WTC11 (cell line): ENCODE measurements around the gene DENND5A. TPM values are rescaled to one million over a fixed set of nuclear protein-coding genes. Genes with fewer than 3 reads are reported as not detected.
"Not testable (repeated sequence)": the region's sequence is repeated elsewhere in the genome, so short reads cannot be mapped to it uniquely, and the experiment has no call there.

Experiments
- ATAC-seq: fragments of 200-7000 bp; cut with Tn5 transposase; 2 replicates; pipeline ENCODE4 v1.10.0; 2021; ENCODE audit warnings: mild to moderate bottlenecking, moderate library complexity
- CTCF ChIA-PET: fragments of 300-600 bp; sonication (Branson Sonifier 250); formaldehyde crosslinking; loops from one replicate; lab custom pipeline; 2021; ENCODE audit warnings: antibody characterized with exemption; lab: Charles Lee
- POLR2A ChIA-PET: fragments of 350-600 bp; sonication (Branson Sonifier 250); formaldehyde crosslinking; loops from one replicate; lab custom pipeline; 2021; ENCODE audit warnings: antibody characterized with exemption; lab: Charles Lee
- DNase-seq: peaks from one replicate; pipeline ENCODE4 v3.0.0; 2021; ENCODE audit warnings: low spot score
- H3K27ac Mint-ChIP-seq: 2 replicates; pipeline ENCODE4 v1.8.0; 2021; ENCODE audit warnings: mixed read lengths
- H3K27me3 Mint-ChIP-seq: 2 replicates; pipeline ENCODE4 v1.8.0; 2021; ENCODE audit warnings: low read depth, mild to moderate bottlenecking, moderate library complexity, mixed read lengths
- H3K36me3 Mint-ChIP-seq: 2 replicates; pipeline ENCODE4 v1.8.0; 2021; ENCODE audit warnings: mixed read lengths
- H3K4me1 Mint-ChIP-seq: 2 replicates; pipeline ENCODE4 v1.8.0; 2022; ENCODE audit warnings: mixed read lengths
- H3K4me3 Mint-ChIP-seq: 2 replicates; pipeline ENCODE4 v1.8.0; 2021; ENCODE audit warnings: mild to moderate bottlenecking, moderate library complexity, mixed read lengths
- H3K9me3 Mint-ChIP-seq: 2 replicates; pipeline ENCODE4 v1.8.0; 2021; ENCODE audit warnings: mixed read lengths
- ATF1 ChIP-seq: sonication (generic); formaldehyde crosslinking; IDR thresholded peaks from 2 replicates; pipeline ENCODE4 v1.8.1; 2023; ENCODE audit warnings: mild to moderate bottlenecking, moderate library complexity, missing genetic modification reagents
- CBFB ChIP-seq: sonication (generic); formaldehyde crosslinking; IDR thresholded peaks from 2 replicates; pipeline ENCODE4 v1.8.1; 2022; ENCODE audit warnings: mild to moderate bottlenecking, low read depth, missing genetic modification reagents
- ESRRA ChIP-seq: sonication (generic); formaldehyde crosslinking; IDR thresholded peaks from 2 replicates; pipeline ENCODE4 v1.8.1; 2022; ENCODE audit warnings: mild to moderate bottlenecking, missing genetic modification reagents, borderline replicate concordance
- GTF2I ChIP-seq: fragments of 250-450 bp; sonication (Bioruptor Pico); conservative IDR thresholded peaks from 2 replicates; pipeline ENCODE4 v1.4.0; 2021; ENCODE audit warnings: mild to moderate bottlenecking
- NFE2L1 ChIP-seq: sonication (generic); formaldehyde crosslinking; IDR thresholded peaks from 2 replicates; pipeline ENCODE4 v1.8.1; 2023; ENCODE audit warnings: missing genetic modification reagents
- NFYB ChIP-seq: sonication (generic); formaldehyde crosslinking; conservative IDR thresholded peaks from 2 replicates; pipeline ENCODE4 v1.8.0; 2022; ENCODE audit warnings: low read depth, missing genetic modification reagents
- NR2C2 ChIP-seq: sonication (generic); formaldehyde crosslinking; IDR thresholded peaks from 2 replicates; pipeline ENCODE4 v1.8.0; 2022; ENCODE audit warnings: mild to moderate bottlenecking, missing genetic modification reagents
- NR3C1 ChIP-seq: sonication (generic); formaldehyde crosslinking; conservative IDR thresholded peaks from 2 replicates; pipeline ENCODE4 v1.8.1; 2023; ENCODE audit warnings: low read depth, mild to moderate bottlenecking, missing genetic modification reagents
- TEAD4 ChIP-seq: sonication (generic); formaldehyde crosslinking; IDR thresholded peaks from 2 replicates; pipeline ENCODE4 v1.8.0; 2022; ENCODE audit warnings: mild to moderate bottlenecking, missing genetic modification reagents
- ZNF138 ChIP-seq: sonication (generic); formaldehyde crosslinking; conservative IDR thresholded peaks from 2 replicates; pipeline ENCODE4 v1.8.1; 2022; ENCODE audit warnings: mild to moderate bottlenecking, moderate library complexity, missing genetic modification reagents
- ZNF416 ChIP-seq: fragments of 250-450 bp; sonication (Bioruptor Pico); IDR thresholded peaks from 2 replicates; pipeline ENCODE4 v1.9.0; 2021; ENCODE audit warnings: mild to moderate bottlenecking, inconsistent platforms
- total RNA-seq: library from RNA; stranded (reverse); gene quantifications from 3 replicates; pipeline ENCODE4 v1.2.3, GENCODE V29; 2021
- TF ChIP-seq, protein P1 (sequence below): sonication (generic); formaldehyde crosslinking; IDR thresholded peaks from 2 replicates; pipeline ENCODE4 v1.8.1; 2023; ENCODE audit warnings: mild to moderate bottlenecking, missing genetic modification reagents
- TF ChIP-seq, protein P2 (sequence below): sonication (generic); formaldehyde crosslinking; IDR thresholded peaks from 2 replicates; pipeline ENCODE4 v1.8.0; 2022; ENCODE audit warnings: mild to moderate bottlenecking, missing genetic modification reagents
- TF ChIP-seq, protein P3 (sequence below): sonication (generic); formaldehyde crosslinking; IDR thresholded peaks from 2 replicates; pipeline ENCODE4 v1.8.1; 2022; ENCODE audit warnings: mild to moderate bottlenecking, moderate library complexity, missing genetic modification reagents
- TF ChIP-seq, protein P4 (sequence below): fragments of 250-450 bp; sonication (Bioruptor Pico); conservative IDR thresholded peaks from 2 replicates; pipeline ENCODE4 v1.9.0; 2021; ENCODE audit warnings: mild to moderate bottlenecking
- TF ChIP-seq, protein P5 (sequence below): sonication (generic); formaldehyde crosslinking; IDR thresholded peaks from 2 replicates; pipeline ENCODE4 v1.8.0; 2022; ENCODE audit warnings: mild to moderate bottlenecking, missing genetic modification reagents
- TF ChIP-seq, protein P6 (sequence below): fragments of 250-450 bp; sonication (Bioruptor Pico); IDR thresholded peaks from 2 replicates; pipeline ENCODE4 v1.9.0; 2021; ENCODE audit warnings: mild to moderate bottlenecking
- TF ChIP-seq, protein P7 (sequence below): sonication (generic); formaldehyde crosslinking; IDR thresholded peaks from 2 replicates; pipeline ENCODE4 v1.8.0; 2023; ENCODE audit warnings: mild to moderate bottlenecking, missing genetic modification reagents

DENND5A gene
- total RNA-seq, 1 experiment from 2014 or later = 69.3 TPM

DNA sequence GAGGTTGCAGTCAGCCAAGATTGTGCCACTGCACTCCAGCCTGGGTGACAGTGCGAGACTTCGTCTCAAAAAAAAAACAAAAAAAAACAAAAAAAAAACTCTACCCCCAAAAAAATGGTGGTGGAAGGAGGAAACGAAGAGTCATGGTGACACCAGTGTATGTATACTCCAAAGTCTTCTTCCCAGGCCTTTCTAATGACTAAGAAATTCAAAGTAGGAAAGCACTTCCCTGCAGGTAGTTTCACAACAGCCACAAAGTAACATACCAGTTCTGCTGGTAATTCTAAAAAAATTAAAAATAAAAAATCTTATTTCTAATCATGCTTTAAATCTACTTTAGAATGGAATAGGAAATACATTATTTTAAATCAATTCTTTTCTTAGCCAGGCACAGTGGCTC, 72.6 kb downstream of the DENND5A start:
- ATAC-seq = no peak
- ChIA-PET CTCF (interaction anchor here (0.7 kb wide), 1 partner anchor 153 kb away, joined by 3 read pairs; no protein-coding TSS in a partner anchor), POLR2A (no interaction called here)
- Mint-ChIP-seq H3K27me3 (no peaks in the 10 kb centered on the region; the same call in 1 of the 2 replicates), H3K9me3 (peaks cover 36% of the 10 kb centered on the region), H3K27ac (no peak overlapping the region), H3K36me3 (peaks cover 66% of the 10 kb centered on the region), H3K4me1 (no peaks in the 10 kb centered on the region), H3K4me3 (no peak overlapping the region)
- TF ChIP-seq, protein P1, sequence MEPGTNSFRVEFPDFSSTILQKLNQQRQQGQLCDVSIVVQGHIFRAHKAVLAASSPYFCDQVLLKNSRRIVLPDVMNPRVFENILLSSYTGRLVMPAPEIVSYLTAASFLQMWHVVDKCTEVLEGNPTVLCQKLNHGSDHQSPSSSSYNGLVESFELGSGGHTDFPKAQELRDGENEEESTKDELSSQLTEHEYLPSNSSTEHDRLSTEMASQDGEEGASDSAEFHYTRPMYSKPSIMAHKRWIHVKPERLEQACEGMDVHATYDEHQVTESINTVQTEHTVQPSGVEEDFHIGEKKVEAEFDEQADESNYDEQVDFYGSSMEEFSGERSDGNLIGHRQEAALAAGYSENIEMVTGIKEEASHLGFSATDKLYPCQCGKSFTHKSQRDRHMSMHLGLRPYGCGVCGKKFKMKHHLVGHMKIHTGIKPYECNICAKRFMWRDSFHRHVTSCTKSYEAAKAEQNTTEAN (CRISPR knock-in tag) = no peak
- TF ChIP-seq, protein P2, sequence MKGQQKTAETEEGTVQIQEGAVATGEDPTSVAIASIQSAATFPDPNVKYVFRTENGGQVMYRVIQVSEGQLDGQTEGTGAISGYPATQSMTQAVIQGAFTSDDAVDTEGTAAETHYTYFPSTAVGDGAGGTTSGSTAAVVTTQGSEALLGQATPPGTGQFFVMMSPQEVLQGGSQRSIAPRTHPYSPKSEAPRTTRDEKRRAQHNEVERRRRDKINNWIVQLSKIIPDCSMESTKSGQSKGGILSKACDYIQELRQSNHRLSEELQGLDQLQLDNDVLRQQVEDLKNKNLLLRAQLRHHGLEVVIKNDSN (CRISPR knock-in tag) = no peak
- TF ChIP-seq, protein P3, sequence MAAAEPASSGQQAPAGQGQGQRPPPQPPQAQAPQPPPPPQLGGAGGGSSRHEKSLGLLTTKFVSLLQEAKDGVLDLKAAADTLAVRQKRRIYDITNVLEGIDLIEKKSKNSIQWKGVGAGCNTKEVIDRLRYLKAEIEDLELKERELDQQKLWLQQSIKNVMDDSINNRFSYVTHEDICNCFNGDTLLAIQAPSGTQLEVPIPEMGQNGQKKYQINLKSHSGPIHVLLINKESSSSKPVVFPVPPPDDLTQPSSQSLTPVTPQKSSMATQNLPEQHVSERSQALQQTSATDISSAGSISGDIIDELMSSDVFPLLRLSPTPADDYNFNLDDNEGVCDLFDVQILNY (CRISPR knock-in tag) = no peak
- TF ChIP-seq, protein P4, sequence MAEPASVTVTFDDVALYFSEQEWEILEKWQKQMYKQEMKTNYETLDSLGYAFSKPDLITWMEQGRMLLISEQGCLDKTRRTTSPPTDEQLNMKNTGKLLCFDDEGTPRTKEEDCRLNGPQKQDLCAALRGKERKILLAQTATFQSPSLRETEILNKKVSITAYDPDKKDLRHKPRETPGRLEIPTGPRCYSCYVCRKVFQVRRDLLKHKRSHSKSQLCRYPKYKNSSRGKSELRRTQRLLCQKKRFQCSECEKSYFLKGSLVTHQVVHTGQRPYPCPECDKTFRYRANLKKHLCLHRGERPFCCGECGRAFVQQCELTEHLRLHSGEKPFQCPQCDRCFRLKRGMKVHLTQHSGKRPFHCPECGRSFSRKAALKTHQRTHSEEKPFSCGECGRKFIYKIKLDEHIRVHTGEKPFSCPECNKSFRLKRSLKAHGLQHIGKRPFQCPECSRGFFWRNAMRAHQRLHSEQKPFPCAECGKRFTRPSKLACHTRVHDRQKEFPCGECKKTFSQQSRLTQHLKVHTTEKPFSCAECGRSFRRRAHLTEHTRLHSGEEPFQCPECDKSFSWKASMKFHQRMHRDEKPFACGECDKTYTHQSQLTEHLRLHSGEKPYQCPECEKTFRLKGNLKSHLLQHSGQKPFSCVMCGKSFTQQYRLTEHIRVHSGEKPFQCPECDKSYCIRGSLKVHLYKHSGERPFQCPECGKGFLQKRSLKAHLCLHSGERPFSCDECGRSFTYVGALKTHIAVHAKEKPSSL (CRISPR knock-in tag) = no peak
- TF ChIP-seq, protein P5, sequence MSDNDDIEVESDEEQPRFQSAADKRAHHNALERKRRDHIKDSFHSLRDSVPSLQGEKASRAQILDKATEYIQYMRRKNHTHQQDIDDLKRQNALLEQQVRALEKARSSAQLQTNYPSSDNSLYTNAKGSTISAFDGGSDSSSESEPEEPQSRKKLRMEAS = no peak
- TF ChIP-seq NR2C2 (CRISPR knock-in tag) (no peak), ATF1 (CRISPR knock-in tag) (no peak)
- DNase-seq = no peak

DNA sequence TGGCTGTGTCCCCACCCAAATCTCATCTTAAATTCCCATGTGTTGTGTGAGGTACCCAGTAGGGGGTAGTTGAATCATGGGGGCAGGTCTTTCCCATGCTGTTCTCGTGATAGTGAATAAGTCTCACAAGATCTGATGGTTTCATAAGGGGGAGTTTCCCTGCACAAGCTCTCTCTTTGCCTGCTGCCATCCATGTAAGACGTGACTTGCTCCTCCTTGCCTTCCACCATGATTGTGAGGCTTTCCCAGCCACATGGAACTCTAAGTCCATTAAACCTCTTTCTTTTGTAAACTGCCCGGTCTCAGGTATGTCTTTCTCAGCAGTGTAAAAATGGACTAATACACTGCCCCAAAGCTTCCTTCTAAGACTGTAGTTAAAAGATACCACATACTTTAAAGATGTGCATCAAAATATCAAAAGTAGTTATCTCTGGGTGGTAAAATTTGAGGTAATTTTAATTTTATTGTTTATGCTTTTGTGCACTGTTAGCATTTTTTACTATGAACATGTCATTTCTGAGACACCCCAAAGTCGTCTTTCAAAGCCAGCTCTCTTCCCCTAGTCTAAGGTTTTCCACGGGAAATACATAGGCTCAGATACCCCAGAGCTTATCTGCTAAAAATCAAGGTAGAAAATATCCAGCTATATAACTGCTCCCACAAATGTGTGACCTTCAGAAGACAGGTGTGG, 74.7 kb downstream of the DENND5A start:
- H3K27ac Mint-ChIP-seq, POLR2A ChIA-PET, ATAC-seq, H3K4me3 Mint-ChIP-seq, DNase-seq, CTCF ChIA-PET, H3K4me1 Mint-ChIP-seq, H3K27me3 Mint-ChIP-seq: not testable (repeated sequence)
- Mint-ChIP-seq H3K36me3 (peaks cover 65% of the 10 kb centered on the region), H3K9me3 (peaks cover 36% of the 10 kb centered on the region)

DNA sequence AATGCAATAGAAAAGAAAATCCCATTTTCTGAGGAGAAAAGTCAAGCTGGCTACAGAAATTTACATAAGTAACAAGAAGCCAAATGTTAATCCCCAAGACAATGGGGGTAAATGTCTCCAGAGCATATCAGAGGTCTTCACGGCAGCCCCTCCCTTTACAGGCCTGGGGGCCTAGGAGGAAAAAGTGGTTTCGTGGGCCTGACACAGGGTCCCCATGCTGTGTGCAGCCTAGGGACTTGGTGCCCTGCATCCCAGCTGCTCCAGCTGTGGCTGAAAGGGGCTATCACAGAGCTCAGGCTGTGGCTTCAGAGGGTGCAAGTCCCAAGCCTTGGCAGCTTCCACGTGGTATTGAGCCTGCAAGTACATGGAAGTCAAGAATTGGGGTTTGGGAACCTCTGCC, 76.3 kb downstream of the DENND5A start:
- H3K4me1 Mint-ChIP-seq, H3K4me3 Mint-ChIP-seq, H3K27me3 Mint-ChIP-seq, DNase-seq, POLR2A ChIA-PET, ATAC-seq, H3K27ac Mint-ChIP-seq, CTCF ChIA-PET: not testable (repeated sequence)
- H3K9me3 Mint-ChIP-seq = peaks cover 36% of the 10 kb centered on the region
- H3K36me3 Mint-ChIP-seq = peaks cover 61% of the 10 kb centered on the region

DNA sequence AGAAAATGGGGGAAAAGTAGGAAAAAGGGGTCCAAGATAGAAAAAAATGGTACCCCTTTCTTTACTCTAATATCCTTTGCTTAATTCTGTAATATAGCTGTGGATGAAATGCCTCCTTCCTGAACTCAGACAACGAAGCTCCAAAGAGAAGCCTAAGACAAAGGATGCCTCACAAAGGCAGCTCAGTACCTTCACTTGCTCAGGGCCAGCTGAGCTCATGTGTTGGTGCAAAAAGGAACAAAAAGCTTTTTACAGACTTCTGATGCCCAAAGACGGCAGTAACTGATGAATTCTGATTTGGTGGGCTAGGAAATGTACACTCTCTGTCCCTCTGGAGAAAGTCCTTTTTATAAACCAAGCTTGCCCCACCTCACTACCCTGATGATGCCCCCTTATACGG, 77.5 kb downstream of the DENND5A start:
- no peaks in the 10 kb centered on the region; the same call in 1 of the 2 replicates for H3K27me3 Mint-ChIP-seq
- ATAC-seq = no peak
- DNase-seq = no peak
- TF ChIP-seq ESRRA (CRISPR knock-in tag) = no peak
- TF ChIP-seq, protein P1 (CRISPR knock-in tag) = no peak
- TF ChIP-seq, protein P6, sequence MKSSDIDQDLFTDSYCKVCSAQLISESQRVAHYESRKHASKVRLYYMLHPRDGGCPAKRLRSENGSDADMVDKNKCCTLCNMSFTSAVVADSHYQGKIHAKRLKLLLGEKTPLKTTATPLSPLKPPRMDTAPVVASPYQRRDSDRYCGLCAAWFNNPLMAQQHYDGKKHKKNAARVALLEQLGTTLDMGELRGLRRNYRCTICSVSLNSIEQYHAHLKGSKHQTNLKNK (CRISPR knock-in tag) = no peak
- TF ChIP-seq GTF2I = no peak
- TF ChIP-seq CBFB (CRISPR knock-in tag) = no peak
- no peak for TF ChIP-seq TEAD4 (CRISPR knock-in tag)
- no peak for TF ChIP-seq ZNF416 (CRISPR knock-in tag)
- TF ChIP-seq ATF1 (CRISPR knock-in tag) = no peak
- no peak for TF ChIP-seq NFE2L1 (CRISPR knock-in tag)
- no peak for TF ChIP-seq NR3C1 (CRISPR knock-in tag)
- TF ChIP-seq, protein P7, sequence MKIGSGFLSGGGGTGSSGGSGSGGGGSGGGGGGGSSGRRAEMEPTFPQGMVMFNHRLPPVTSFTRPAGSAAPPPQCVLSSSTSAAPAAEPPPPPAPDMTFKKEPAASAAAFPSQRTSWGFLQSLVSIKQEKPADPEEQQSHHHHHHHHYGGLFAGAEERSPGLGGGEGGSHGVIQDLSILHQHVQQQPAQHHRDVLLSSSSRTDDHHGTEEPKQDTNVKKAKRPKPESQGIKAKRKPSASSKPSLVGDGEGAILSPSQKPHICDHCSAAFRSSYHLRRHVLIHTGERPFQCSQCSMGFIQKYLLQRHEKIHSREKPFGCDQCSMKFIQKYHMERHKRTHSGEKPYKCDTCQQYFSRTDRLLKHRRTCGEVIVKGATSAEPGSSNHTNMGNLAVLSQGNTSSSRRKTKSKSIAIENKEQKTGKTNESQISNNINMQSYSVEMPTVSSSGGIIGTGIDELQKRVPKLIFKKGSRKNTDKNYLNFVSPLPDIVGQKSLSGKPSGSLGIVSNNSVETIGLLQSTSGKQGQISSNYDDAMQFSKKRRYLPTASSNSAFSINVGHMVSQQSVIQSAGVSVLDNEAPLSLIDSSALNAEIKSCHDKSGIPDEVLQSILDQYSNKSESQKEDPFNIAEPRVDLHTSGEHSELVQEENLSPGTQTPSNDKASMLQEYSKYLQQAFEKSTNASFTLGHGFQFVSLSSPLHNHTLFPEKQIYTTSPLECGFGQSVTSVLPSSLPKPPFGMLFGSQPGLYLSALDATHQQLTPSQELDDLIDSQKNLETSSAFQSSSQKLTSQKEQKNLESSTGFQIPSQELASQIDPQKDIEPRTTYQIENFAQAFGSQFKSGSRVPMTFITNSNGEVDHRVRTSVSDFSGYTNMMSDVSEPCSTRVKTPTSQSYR = no peak
- TF ChIP-seq ZNF138 (CRISPR knock-in tag) = no peak
- TF ChIP-seq NFYB (CRISPR knock-in tag) = no peak

More for the DNA sequence above, 77.5 kb downstream of the DENND5A start:
- ChIA-PET CTCF (no interaction called here), POLR2A (no interaction called here)
- Mint-ChIP-seq H3K27ac (no peak overlapping the region), H3K4me3 (no peak overlapping the region), H3K4me1 (no peaks in the 10 kb centered on the region), H3K36me3 (peaks cover 50% of the 10 kb centered on the region), H3K9me3 (peaks cover 36% of the 10 kb centered on the region)
